HuH-7.5 (cell line): ENCODE measurements around the gene CASP3.
"Not testable (repeated sequence)": the region's sequence is repeated elsewhere in the genome, so short reads cannot be mapped to it uniquely, and the experiment has no call there.

Experiments
- DNase-seq: peaks from one replicate; pipeline ENCODE4 v3.0.0; 2011; ENCODE audit warnings: low spot score

Gene CASP3

GRCh38 chr4:184664445-184665210, 15.4 kb upstream of the CASP3 start:
- DNase-seq, result no peak

- DNase-seq, result no peak
Measured at GRCh38 chr4:184662236-184662635, 13.0 kb upstream of the CASP3 start.

- DNase-seq, result no peak
Measured at GRCh38 chr4:184660978-184661377, 11.7 kb upstream of the CASP3 start.

- not testable (repeated sequence) for DNase-seq
Measured at GRCh38 chr4:184657820-184658219, 8.6 kb upstream of the CASP3 start.

- DNase-seq, result no peak
Measured at GRCh38 chr4:184657144-184657543, 7.9 kb upstream of the CASP3 start.

- no peak for DNase-seq
Measured at GRCh38 chr4:184655889-184656869, 6.9 kb upstream of the CASP3 start.

GRCh38 chr4:184653650-184654049, 4.4 kb upstream of the CASP3 start:
- no peak for DNase-seq

GRCh38 chr4:184652681-184653080, 3.4 kb upstream of the CASP3 start:
- not testable (repeated sequence) for DNase-seq

- DNase-seq, result no peak
Measured at GRCh38 chr4:184651899-184652298, 2.7 kb upstream of the CASP3 start.

- DNase-seq, result no peak
Measured at GRCh38 chr4:184649971-184650855, 966 bp upstream of the CASP3 start.

- no peak for DNase-seq
Measured at GRCh38 chr4:184648313-184649025, 778 bp downstream of the CASP3 start.

- no peak for DNase-seq
Measured at GRCh38 chr4:184648054-184648312, 1.3 kb downstream of the CASP3 start.

- no peak for DNase-seq
Measured at GRCh38 chr4:184647266-184648053, 1.8 kb downstream of the CASP3 start.

- no peak for DNase-seq
Measured at GRCh38 chr4:184645904-184646610, 3.2 kb downstream of the CASP3 start.

- no peak for DNase-seq
Measured at GRCh38 chr4:184644553-184645307, 4.5 kb downstream of the CASP3 start.

- DNase-seq, result no peak
Measured at GRCh38 chr4:184643731-184644130, 5.5 kb downstream of the CASP3 start.

- no peak for DNase-seq
Measured at GRCh38 chr4:184641451-184641850, 7.8 kb downstream of the CASP3 start.

- DNase-seq, result no peak
Measured at GRCh38 chr4:184641022-184641421, 8.2 kb downstream of the CASP3 start.

- DNase-seq, result no peak
Measured at GRCh38 chr4:184636897-184637296, 12.3 kb downstream of the CASP3 start.
